ENCODE results near the gene RNF150.

- TF ChIP-seq TAF1 (IDR thresholded peaks at IDR 0.05; ENCODE audit: borderline replicate concordance, low read depth, low read length): no peak
- TF ChIP-seq POLR2A (IDR thresholded peaks at IDR 0.05; ENCODE audit: low read depth, low read length): no peak
- no peak for TF ChIP-seq POLR2AphosphoS5 (IDR thresholded peaks at IDR 0.05; ENCODE audit: low read depth, low read length)
Measured at GRCh38 chr4:141065872-141066271, 67.4 kb downstream of the RNF150 start.

Measured in GM12892 (cell line).